ENCODE measurements around the gene ATP4B.
A peak's percentile ranks its signal among the peaks of the same experiment; 100 is the strongest.

ATP4B gene

DNA sequence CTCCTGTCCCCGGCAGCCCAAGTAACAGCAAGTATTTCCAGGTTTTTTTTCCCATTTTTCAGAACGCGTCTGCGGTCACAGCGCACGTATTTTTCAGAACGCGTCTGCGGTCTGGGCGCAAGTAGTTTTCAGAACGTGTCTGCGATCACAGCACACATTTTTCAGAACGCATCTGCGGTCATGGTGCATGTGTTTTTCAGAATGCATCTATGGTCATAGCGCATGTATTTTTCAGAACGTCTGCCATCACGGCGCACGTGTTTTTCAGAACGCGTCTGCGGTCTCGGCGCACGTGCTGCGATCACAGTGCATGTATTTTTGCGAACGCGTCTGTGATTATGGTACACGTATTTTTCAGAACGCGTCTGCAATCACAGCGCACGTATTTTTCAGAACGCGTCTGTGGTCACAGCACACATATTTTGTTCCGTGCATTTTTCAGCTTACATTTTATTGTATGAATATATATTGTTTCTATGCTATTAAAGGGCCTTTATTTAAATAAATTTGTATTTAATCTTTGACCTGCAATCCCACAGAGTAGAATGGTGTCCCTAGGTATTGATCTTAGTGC, 19.7 kb downstream of the ATP4B start:
- intact Hi-C loops (cut with DNase I; ENCODE audit: low total_unique reads): no loop called here
- Histone ChIP-seq H3K4me1 (no peaks in the 10 kb centered on the region), H3K27ac (no peak overlapping the region), H3K36me3 (peaks cover 6 to 68% (median 54%) of the 10 kb centered on the region in 3 donors), H3K27me3 (no peaks in the 10 kb centered on the region), H3K9me3 (no peaks in the 10 kb centered on the region), H3K4me3 (no peak overlapping the region)
- TF ChIP-seq, protein P1, sequence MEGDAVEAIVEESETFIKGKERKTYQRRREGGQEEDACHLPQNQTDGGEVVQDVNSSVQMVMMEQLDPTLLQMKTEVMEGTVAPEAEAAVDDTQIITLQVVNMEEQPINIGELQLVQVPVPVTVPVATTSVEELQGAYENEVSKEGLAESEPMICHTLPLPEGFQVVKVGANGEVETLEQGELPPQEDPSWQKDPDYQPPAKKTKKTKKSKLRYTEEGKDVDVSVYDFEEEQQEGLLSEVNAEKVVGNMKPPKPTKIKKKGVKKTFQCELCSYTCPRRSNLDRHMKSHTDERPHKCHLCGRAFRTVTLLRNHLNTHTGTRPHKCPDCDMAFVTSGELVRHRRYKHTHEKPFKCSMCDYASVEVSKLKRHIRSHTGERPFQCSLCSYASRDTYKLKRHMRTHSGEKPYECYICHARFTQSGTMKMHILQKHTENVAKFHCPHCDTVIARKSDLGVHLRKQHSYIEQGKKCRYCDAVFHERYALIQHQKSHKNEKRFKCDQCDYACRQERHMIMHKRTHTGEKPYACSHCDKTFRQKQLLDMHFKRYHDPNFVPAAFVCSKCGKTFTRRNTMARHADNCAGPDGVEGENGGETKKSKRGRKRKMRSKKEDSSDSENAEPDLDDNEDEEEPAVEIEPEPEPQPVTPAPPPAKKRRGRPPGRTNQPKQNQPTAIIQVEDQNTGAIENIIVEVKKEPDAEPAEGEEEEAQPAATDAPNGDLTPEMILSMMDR (IDR thresholded peaks at IDR 0.05): no peak
- peak in 1 of 2 donors; percentile 25 for DNase-seq

GRCh38 chr13:113637262-113638160, 20.5 kb downstream of the ATP4B start:
- intact Hi-C loops (cut with DNase I; ENCODE audit: low total_unique reads): no loop called here
- Histone ChIP-seq H3K36me3 (peaks cover 9 to 68% (median 59%) of the 10 kb centered on the region in 3 donors), H3K4me3 (no peak overlapping the region), H3K27me3 (no peaks in the 10 kb centered on the region), H3K9me3 (no peaks in the 10 kb centered on the region), H3K27ac (no peak overlapping the region), H3K4me1 (no peaks in the 10 kb centered on the region)
- TF ChIP-seq, protein P1 (IDR thresholded peaks at IDR 0.05): no peak
- peak in 1 of 2 donors; percentile 41 for DNase-seq

GRCh38 chr13:113636266-113636963, 21.6 kb downstream of the ATP4B start:
- Histone ChIP-seq H3K36me3 (peaks cover 9 to 76% (median 70%) of the 10 kb centered on the region in 3 donors), H3K4me1 (no peaks in the 10 kb centered on the region), H3K4me3 (no peak overlapping the region), H3K27ac (no peak overlapping the region), H3K27me3 (no peaks in the 10 kb centered on the region), H3K9me3 (no peaks in the 10 kb centered on the region)
- TF ChIP-seq, protein P1 (IDR thresholded peaks at IDR 0.05): no peak
- intact Hi-C loops (cut with DNase I; ENCODE audit: low total_unique reads): no loop called here
- DNase-seq: peak in 1 of 2 donors; percentile 35

DNA sequence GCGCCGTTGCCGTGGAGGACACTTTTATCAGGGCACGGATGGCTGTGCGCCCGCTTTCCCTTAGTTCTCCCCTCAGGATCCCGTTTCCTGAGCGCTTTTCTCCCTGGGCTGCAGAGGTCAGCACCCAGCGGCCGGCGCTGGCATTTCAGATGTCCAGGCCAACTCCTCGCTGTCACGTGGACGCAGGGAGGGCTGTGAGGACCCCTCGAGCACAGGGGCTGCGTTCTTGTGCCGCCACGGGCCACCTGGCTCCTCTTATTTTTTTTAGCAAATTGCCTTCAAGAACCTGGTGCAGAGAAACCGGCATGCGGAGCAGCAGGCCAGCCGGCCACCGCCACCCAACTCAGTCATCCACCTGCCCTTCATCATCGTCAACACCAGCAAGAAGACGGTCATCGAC, 22.3 kb downstream of the ATP4B start:
- Histone ChIP-seq H3K9me3 (no peaks in the 10 kb centered on the region), H3K4me1 (no peaks in the 10 kb centered on the region), H3K27me3 (no peaks in the 10 kb centered on the region), H3K36me3 (peaks cover 9 to 75% (median 74%) of the 10 kb centered on the region in 3 donors), H3K27ac (no peak overlapping the region), H3K4me3 (no peak overlapping the region)
- TF ChIP-seq, protein P1 (IDR thresholded peaks at IDR 0.05): no peak
- DNase-seq: no peak
- intact Hi-C loops (cut with DNase I; ENCODE audit: low total_unique reads): no loop called here

DNA sequence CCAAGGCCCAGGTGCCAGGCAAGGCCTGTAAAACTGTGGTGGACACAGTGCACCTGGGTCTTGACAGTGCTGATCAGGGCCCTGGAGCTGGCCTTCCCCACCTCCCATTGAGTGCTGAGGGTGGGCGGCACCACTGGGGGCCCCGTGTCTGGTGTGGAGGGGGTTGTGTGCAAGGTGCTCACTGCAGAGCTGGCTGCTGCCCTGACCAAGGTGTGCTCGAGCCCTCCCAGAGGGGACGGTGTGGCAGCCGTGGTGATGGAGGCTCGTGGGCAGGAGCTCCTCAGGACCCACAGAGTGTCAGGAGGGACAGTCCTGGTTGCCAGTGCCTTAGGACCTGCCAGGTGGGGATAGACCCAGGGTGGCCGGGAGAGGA, 23.0 kb downstream of the ATP4B start:
- intact Hi-C loops (cut with DNase I; ENCODE audit: low total_unique reads): no loop called here
- TF ChIP-seq, protein P1 (IDR thresholded peaks at IDR 0.05): no peak
- H3K27me3 ChIP-seq: no peaks in the 10 kb centered on the region
- no peaks in the 10 kb centered on the region for H3K4me1 ChIP-seq
- peaks cover 9 to 68% (median 68%) of the 10 kb centered on the region in 3 donors for H3K36me3 ChIP-seq
- no peak overlapping the region for H3K4me3 ChIP-seq
- DNase-seq: no peak
- H3K9me3 ChIP-seq: no peaks in the 10 kb centered on the region
- no peak overlapping the region for H3K27ac ChIP-seq

All from tibial artery (tissue), 4 donors.